IPS DF 6.9 (cell line): ENCODE results near the gene KRT33B.
"Not testable (repeated sequence)": the region's sequence is repeated elsewhere in the genome, so short reads cannot be mapped to it uniquely, and the experiment has no call there.

Source experiments
- DNase-seq: peaks from one replicate; pipeline ENCODE4 v3.0.0-alpha.2; 2013; ENCODE audit warnings: low read depth, low spot score
- H3K27ac ChIP-seq: one replicate; pipeline ENCODE4 v1.5.1; 2013; ENCODE audit warnings: low read length, control low read depth
- H3K27me3 ChIP-seq: 2 replicates; pipeline ENCODE4 v1.6.1; 2013; ENCODE audit warnings: mild to moderate bottlenecking, low read length; ENCODE audit not compliant: control insufficient read depth, insufficient read depth
- H3K36me3 ChIP-seq: 2 replicates; pipeline ENCODE4 v1.6.1; 2013; ENCODE audit warnings: low read length; ENCODE audit not compliant: control insufficient read depth, insufficient read depth
- H3K4me1 ChIP-seq: 2 replicates; pipeline ENCODE4 v1.6.1; 2013; ENCODE audit warnings: low read length; ENCODE audit not compliant: control insufficient read depth, insufficient read depth
- H3K4me3 ChIP-seq: 2 replicates; pipeline ENCODE4 v1.5.1; 2013; ENCODE audit warnings: mild to moderate bottlenecking, low read length
- H3K9me3 ChIP-seq: 2 replicates; pipeline ENCODE4 v1.6.1; 2013; ENCODE audit warnings: low read length, inconsistent platforms; ENCODE audit not compliant: control insufficient read depth, insufficient read depth
- WGBS: extraction: QIAGEN DNeasy Blood & Tissue Kit; methylation state at CpG from one replicate; pipeline ENCODE4 v1.1.7; 2013; ENCODE audit warnings: mixed read lengths, missing lambda C conversion rate; ENCODE audit not compliant: insufficient read length, insufficient coverage; 5-methylcytosine and 5-hydroxymethylcytosine counted together

KRT33B gene

GRCh38 chr17:41347869-41348760 lies 21.5 kb downstream of the KRT33B start:
- Histone ChIP-seq H3K9me3 (no peaks in the 10 kb centered on the region), H3K27ac (no peak overlapping the region)
- WGBS, result no CpG with 5 or more reads among the region's 7 CpGs

GRCh38 chr17:41346421-41346820 lies 23.2 kb downstream of the KRT33B start:
- H3K9me3 ChIP-seq, H3K4me3 ChIP-seq, DNase-seq, H3K27me3 ChIP-seq, H3K27ac ChIP-seq, H3K36me3 ChIP-seq, H3K4me1 ChIP-seq: not testable (repeated sequence)
- WGBS, result no CpG with 5 or more reads among the region's 16 CpGs

More at GRCh38 chr17:41347869-41348760, 21.5 kb downstream of the KRT33B start:
- Histone ChIP-seq H3K4me3 (no peak overlapping the region), H3K27me3 (no peaks in the 10 kb centered on the region), H3K4me1 (no peaks in the 10 kb centered on the region), H3K36me3 (no peaks in the 10 kb centered on the region)
- no peak for DNase-seq

- no peak for DNase-seq
- H3K27ac ChIP-seq, result no peak overlapping the region
- H3K4me1 ChIP-seq, result no peaks in the 10 kb centered on the region
- no peaks in the 10 kb centered on the region for H3K9me3 ChIP-seq
- no CpG with 5 or more reads among the region's 3 CpGs for WGBS
- no peaks in the 10 kb centered on the region for H3K27me3 ChIP-seq
- H3K4me3 ChIP-seq, result no peak overlapping the region
- no peaks in the 10 kb centered on the region for H3K36me3 ChIP-seq
Measured at GRCh38 chr17:41345992-41346391, 23.6 kb downstream of the KRT33B start.

- no CpG with 5 or more reads among the region's 3 CpGs for WGBS
- Histone ChIP-seq H3K36me3 (no peaks in the 10 kb centered on the region), H3K4me1 (no peaks in the 10 kb centered on the region), H3K27ac (no peak overlapping the region), H3K4me3 (no peak overlapping the region), H3K9me3 (no peaks in the 10 kb centered on the region), H3K27me3 (no peaks in the 10 kb centered on the region)
- DNase-seq, result no peak
Measured at GRCh38 chr17:41343029-41343428, 26.6 kb downstream of the KRT33B start.

- H3K9me3 ChIP-seq, result no peaks in the 10 kb centered on the region
- no peak for DNase-seq
- H3K27me3 ChIP-seq, result no peaks in the 10 kb centered on the region
- no peaks in the 10 kb centered on the region for H3K4me1 ChIP-seq
- no CpG with 5 or more reads among the region's 7 CpGs for WGBS
- no peak overlapping the region for H3K27ac ChIP-seq
- no peaks in the 10 kb centered on the region for H3K36me3 ChIP-seq
- H3K4me3 ChIP-seq, result no peak overlapping the region
Measured at GRCh38 chr17:41340934-41341861, 28.4 kb downstream of the KRT33B start.

- Histone ChIP-seq H3K27me3 (no peaks in the 10 kb centered on the region), H3K27ac (no peak overlapping the region), H3K9me3 (no peaks in the 10 kb centered on the region), H3K4me3 (no peak overlapping the region), H3K4me1 (no peaks in the 10 kb centered on the region), H3K36me3 (no peaks in the 10 kb centered on the region)
- no CpG with 5 or more reads among the region's 3 CpGs for WGBS
- no peak for DNase-seq
Measured at GRCh38 chr17:41340494-41340893, 29.1 kb downstream of the KRT33B start.

GRCh38 chr17:41339571-41340172 lies 29.9 kb downstream of the KRT33B start:
- WGBS, result no CpG with 5 or more reads among the region's 2 CpGs
- no peak for DNase-seq
- H3K27ac ChIP-seq, result no peak overlapping the region
- no peaks in the 10 kb centered on the region for H3K27me3 ChIP-seq
- no peaks in the 10 kb centered on the region for H3K4me1 ChIP-seq
- H3K4me3 ChIP-seq, result no peak overlapping the region
- no peaks in the 10 kb centered on the region for H3K9me3 ChIP-seq
- no peaks in the 10 kb centered on the region for H3K36me3 ChIP-seq

- DNase-seq, result no peak
- Histone ChIP-seq H3K27me3 (no peaks in the 10 kb centered on the region), H3K27ac (no peak overlapping the region)
Measured at GRCh38 chr17:41338961-41339485, 30.6 kb downstream of the KRT33B start.

GRCh38 chr17:41335747-41336146 lies 33.9 kb downstream of the KRT33B start:
- no peak for DNase-seq
- no CpG with 5 or more reads among the region's 1 CpG for WGBS
- H3K27ac ChIP-seq, result no peak overlapping the region

More at GRCh38 chr17:41338961-41339485, 30.6 kb downstream of the KRT33B start:
- Histone ChIP-seq H3K9me3 (no peaks in the 10 kb centered on the region), H3K4me1 (no peaks in the 10 kb centered on the region), H3K4me3 (no peak overlapping the region), H3K36me3 (no peaks in the 10 kb centered on the region)
- WGBS, result no CpG with 5 or more reads among the region's 5 CpGs

More at GRCh38 chr17:41335747-41336146, 33.9 kb downstream of the KRT33B start:
- H3K4me3 ChIP-seq, result no peak overlapping the region
- no peaks in the 10 kb centered on the region for H3K27me3 ChIP-seq
- H3K36me3 ChIP-seq, result no peaks in the 10 kb centered on the region
- no peaks in the 10 kb centered on the region for H3K4me1 ChIP-seq
- no peaks in the 10 kb centered on the region for H3K9me3 ChIP-seq
